GM21528 (cell line): ENCODE measurements around the gene C10orf143.

Experiments
- ATAC-seq: cut with Tn5 transposase; IDR thresholded peaks from one replicate; pipeline ENCODE4 v1.9.1; 2021; ENCODE audit warnings: mild to moderate bottlenecking, moderate library complexity; ENCODE audit not compliant: unreplicated experiment, low FRiP score

C10orf143 gene

GRCh38 chr10:130062201-130062600 is 48.4 kb downstream of the C10orf143 start:
- ATAC-seq = no peak

- ATAC-seq = no peak
Measured at GRCh38 chr10:130061760-130062159, 48.9 kb downstream of the C10orf143 start.

GRCh38 chr10:130054021-130054420 is 56.6 kb downstream of the C10orf143 start:
- ATAC-seq = no peak

GRCh38 chr10:130053561-130053960 is 57.1 kb downstream of the C10orf143 start:
- no peak for ATAC-seq

GRCh38 chr10:130052193-130052592 is 58.4 kb downstream of the C10orf143 start:
- ATAC-seq = no peak

- no peak for ATAC-seq
Measured at GRCh38 chr10:130050721-130051120, 59.9 kb downstream of the C10orf143 start.

- no peak for ATAC-seq
Measured at GRCh38 chr10:130049987-130050386, 60.6 kb downstream of the C10orf143 start.

GRCh38 chr10:130049244-130049643 is 61.4 kb downstream of the C10orf143 start:
- no peak for ATAC-seq

GRCh38 chr10:130048081-130048480 is 62.5 kb downstream of the C10orf143 start:
- no peak for ATAC-seq

GRCh38 chr10:130047336-130047735 is 63.3 kb downstream of the C10orf143 start:
- ATAC-seq = no peak

- ATAC-seq = no peak
Measured at GRCh38 chr10:130046591-130046990, 64.0 kb downstream of the C10orf143 start.

- no peak for ATAC-seq
Measured at GRCh38 chr10:130045801-130046321, 64.8 kb downstream of the C10orf143 start.

- no peak for ATAC-seq
Measured at GRCh38 chr10:130045091-130045652, 65.5 kb downstream of the C10orf143 start.

- no peak for ATAC-seq
Measured at GRCh38 chr10:130044067-130045061, 66.3 kb downstream of the C10orf143 start.

- ATAC-seq = no peak
Measured at GRCh38 chr10:130043491-130043890, 67.1 kb downstream of the C10orf143 start.

- no peak for ATAC-seq
Measured at GRCh38 chr10:130042381-130042780, 68.2 kb downstream of the C10orf143 start.

GRCh38 chr10:130041451-130042371 is 68.9 kb downstream of the C10orf143 start:
- ATAC-seq = no peak

GRCh38 chr10:130040817-130041330 is 69.8 kb downstream of the C10orf143 start:
- no peak for ATAC-seq

- no peak for ATAC-seq
Measured at GRCh38 chr10:130040351-130040750, 70.3 kb downstream of the C10orf143 start.

GRCh38 chr10:130039141-130039540 is 71.5 kb downstream of the C10orf143 start:
- no peak for ATAC-seq
